ENCODE measurements around the gene ZNF48.

Gene ZNF48

GRCh38 chr16:30372725-30373124 lies 22.5 kb upstream of the ZNF48 start:
- no peaks in the 10 kb centered on the region for H3K27me3 ChIP-seq (ENCODE audit: low read length)
- H3K9ac ChIP-seq (ENCODE audit: low read length): peak overlapping the region; percentile 57; the same call in 1 of the 2 replicates
- H3K36me3 ChIP-seq (ENCODE audit: low read length): no peaks in the 10 kb centered on the region
- no peak overlapping the region for H2AFZ ChIP-seq (ENCODE audit: low read depth, low read length, severe bottlenecking)
- TF ChIP-seq CTCF (IDR thresholded peaks at IDR 0.05; ENCODE audit: insufficient read depth, low read length, poor library complexity, severe bottlenecking) (no peak), EZH2phosphoT487 (conservative IDR thresholded peaks at IDR 0.05; ENCODE audit: low read length) (no peak)
- no peaks in the 10 kb centered on the region for H3K9me3 ChIP-seq (ENCODE audit: insufficient read depth, low read length)
- peaks cover 22% of the 10 kb centered on the region for H3K79me2 ChIP-seq (ENCODE audit: insufficient read depth, low read length)
- H3K27ac ChIP-seq (ENCODE audit: low read depth, low read length): peak overlapping the region; percentile 76
- peaks cover 21% of the 10 kb centered on the region for H3F3A ChIP-seq (ENCODE audit: insufficient read depth)
- no peak overlapping the region for H3K4me3 ChIP-seq (ENCODE audit: insufficient read depth, low read length, poor library complexity, severe bottlenecking)
- H3K9me2 ChIP-seq (replicated peaks; ENCODE audit: insufficient read depth, low read length): no peaks in the 10 kb centered on the region
- H3K4me2 ChIP-seq (ENCODE audit: low read depth, low read length, poor library complexity, severe bottlenecking): peak overlapping the region; percentile 78
- no peaks in the 10 kb centered on the region; the same call in 1 of the 2 replicates for H4K20me1 ChIP-seq (ENCODE audit: low read depth, low read length)

DNA sequence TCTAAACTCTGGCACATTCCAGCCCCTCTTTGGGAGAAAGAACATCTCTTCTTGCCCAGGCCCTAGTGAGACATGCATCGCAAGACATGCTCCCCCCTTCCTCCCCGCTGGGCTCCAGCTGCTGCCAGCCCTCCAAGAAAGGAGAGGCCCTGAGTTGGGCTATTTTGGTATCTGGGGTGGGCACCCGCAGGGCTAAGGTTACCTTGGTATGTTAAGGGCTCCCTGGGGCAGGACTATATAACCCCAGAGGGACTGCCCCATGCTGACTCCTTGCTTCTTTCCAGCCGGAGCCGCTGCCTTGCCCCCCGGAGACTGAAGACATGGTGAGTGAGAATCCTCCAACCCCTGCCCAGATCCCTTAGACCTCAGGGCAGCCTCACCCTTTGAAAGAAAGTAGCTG lies 20.7 kb upstream of the ZNF48 start, which contains the start of gene MYL11:
MYL11 (plus strand) TSS at position 265 of the 400 bp plus-strand sequence; CDS start at position 321, 56 bp downstream.
- H4K20me1 ChIP-seq (ENCODE audit: low read depth, low read length): no peaks in the 10 kb centered on the region
- H3K27ac ChIP-seq (ENCODE audit: low read depth, low read length): no peak within 1 kb of the TSS
- no peak within 1 kb of the TSS for H3K4me2 ChIP-seq (ENCODE audit: low read depth, low read length, poor library complexity, severe bottlenecking)
- TF ChIP-seq EZH2phosphoT487 (conservative IDR thresholded peaks at IDR 0.05; ENCODE audit: low read length): no peak
- no peak for TF ChIP-seq CTCF (IDR thresholded peaks at IDR 0.05; ENCODE audit: insufficient read depth, low read length, poor library complexity, severe bottlenecking)
- no peak within 1 kb of the TSS for H3K4me3 ChIP-seq (ENCODE audit: insufficient read depth, low read length, poor library complexity, severe bottlenecking)
- no peak within 1 kb of the TSS for H3K9ac ChIP-seq (ENCODE audit: low read length)
- H3K36me3 ChIP-seq (ENCODE audit: low read length): no peaks in the 10 kb centered on the region
- no peaks in the 10 kb centered on the region for H3K27me3 ChIP-seq (ENCODE audit: low read length)
- peaks cover 4% of the 10 kb centered on the region for H3K79me2 ChIP-seq (ENCODE audit: insufficient read depth, low read length)
- H2AFZ ChIP-seq (ENCODE audit: low read depth, low read length, severe bottlenecking): no peak within 1 kb of the TSS
- H3K9me3 ChIP-seq (ENCODE audit: insufficient read depth, low read length): no peaks in the 10 kb centered on the region
- peaks cover 24% of the 10 kb centered on the region for H3F3A ChIP-seq (ENCODE audit: insufficient read depth)
- no peaks in the 10 kb centered on the region for H3K9me2 ChIP-seq (replicated peaks; ENCODE audit: insufficient read depth, low read length)

DNA sequence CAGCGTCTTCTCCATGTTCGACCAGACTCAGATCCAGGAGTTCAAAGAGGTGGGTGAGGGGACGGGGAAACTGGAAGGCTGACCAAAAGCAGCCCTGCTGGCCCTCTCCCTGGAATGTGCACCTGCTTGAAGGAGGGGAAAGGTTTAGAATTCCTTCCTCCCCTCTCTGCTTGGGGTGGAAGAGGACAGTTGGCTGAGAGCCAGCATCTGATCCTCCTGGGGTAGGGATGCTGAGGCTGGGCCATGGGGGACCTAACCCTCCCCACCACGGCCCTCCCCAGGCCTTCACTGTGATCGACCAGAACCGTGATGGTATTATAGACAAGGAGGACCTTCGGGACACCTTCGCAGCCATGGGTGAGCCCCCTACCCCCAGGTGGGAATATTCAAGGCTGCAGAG lies 19.4 kb upstream of the ZNF48 start:
- H3K9me2 ChIP-seq (replicated peaks; ENCODE audit: insufficient read depth, low read length): no peaks in the 10 kb centered on the region
- H3K9ac ChIP-seq (ENCODE audit: low read length): no peak overlapping the region
- H3F3A ChIP-seq (ENCODE audit: insufficient read depth): peaks cover 36% of the 10 kb centered on the region
- H3K4me3 ChIP-seq (ENCODE audit: insufficient read depth, low read length, poor library complexity, severe bottlenecking): no peak overlapping the region
- H3K4me2 ChIP-seq (ENCODE audit: low read depth, low read length, poor library complexity, severe bottlenecking): no peak overlapping the region
- no peak overlapping the region for H2AFZ ChIP-seq (ENCODE audit: low read depth, low read length, severe bottlenecking)
- no peaks in the 10 kb centered on the region for H3K79me2 ChIP-seq (ENCODE audit: insufficient read depth, low read length)
- H4K20me1 ChIP-seq (ENCODE audit: low read depth, low read length): no peaks in the 10 kb centered on the region
- no peak overlapping the region for H3K27ac ChIP-seq (ENCODE audit: low read depth, low read length)
- no peaks in the 10 kb centered on the region for H3K9me3 ChIP-seq (ENCODE audit: insufficient read depth, low read length)
- H3K36me3 ChIP-seq (ENCODE audit: low read length): no peaks in the 10 kb centered on the region
- no peaks in the 10 kb centered on the region for H3K27me3 ChIP-seq (ENCODE audit: low read length)
- TF ChIP-seq EZH2phosphoT487 (conservative IDR thresholded peaks at IDR 0.05; ENCODE audit: low read length) (no peak), CTCF (IDR thresholded peaks at IDR 0.05; ENCODE audit: insufficient read depth, low read length, poor library complexity, severe bottlenecking) (no peak)
